HG02798 (cell line): ENCODE measurements around the gene NPHP4.

ENCODE experiments used
- ATAC-seq: cut with Tn5 transposase; IDR thresholded peaks from one replicate; pipeline ENCODE4 v1.9.1; 2021; ENCODE audit warnings: mild to moderate bottlenecking; ENCODE audit not compliant: unreplicated experiment, poor library complexity

NPHP4 gene

GRCh38 chr1:5886541-5887348, 105.5 kb downstream of the NPHP4 start:
- ATAC-seq, result no peak

- ATAC-seq, result no peak
These were observed 106.1 kb downstream of the NPHP4 start for GRCh38 chr1:5886140-5886483.

GRCh38 chr1:5885471-5886139, 106.6 kb downstream of the NPHP4 start:
- no peak for ATAC-seq

DNA sequence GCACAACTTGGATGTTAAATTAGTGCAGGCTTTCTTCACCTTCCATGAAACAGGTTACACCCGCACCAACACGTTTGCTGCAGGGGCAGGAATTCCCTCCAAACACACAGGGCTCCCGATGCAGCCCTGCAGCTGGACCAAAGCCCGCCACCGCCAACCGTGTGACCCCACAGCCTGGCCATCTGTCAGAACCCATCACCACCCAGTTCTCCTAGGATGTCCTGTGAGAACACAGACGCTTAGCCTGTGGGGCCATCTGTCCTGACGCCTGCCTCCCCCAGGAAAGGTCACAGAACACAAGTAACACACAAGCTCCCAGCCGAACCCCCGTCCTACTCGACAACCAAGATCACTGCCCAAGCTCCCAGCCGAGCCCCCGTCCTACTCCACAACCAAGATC, 108.1 kb downstream of the NPHP4 start:
- no peak for ATAC-seq

GRCh38 chr1:5883129-5884048, 108.8 kb downstream of the NPHP4 start:
- ATAC-seq, result no peak

GRCh38 chr1:5882367-5883128, 109.7 kb downstream of the NPHP4 start:
- no peak for ATAC-seq

DNA sequence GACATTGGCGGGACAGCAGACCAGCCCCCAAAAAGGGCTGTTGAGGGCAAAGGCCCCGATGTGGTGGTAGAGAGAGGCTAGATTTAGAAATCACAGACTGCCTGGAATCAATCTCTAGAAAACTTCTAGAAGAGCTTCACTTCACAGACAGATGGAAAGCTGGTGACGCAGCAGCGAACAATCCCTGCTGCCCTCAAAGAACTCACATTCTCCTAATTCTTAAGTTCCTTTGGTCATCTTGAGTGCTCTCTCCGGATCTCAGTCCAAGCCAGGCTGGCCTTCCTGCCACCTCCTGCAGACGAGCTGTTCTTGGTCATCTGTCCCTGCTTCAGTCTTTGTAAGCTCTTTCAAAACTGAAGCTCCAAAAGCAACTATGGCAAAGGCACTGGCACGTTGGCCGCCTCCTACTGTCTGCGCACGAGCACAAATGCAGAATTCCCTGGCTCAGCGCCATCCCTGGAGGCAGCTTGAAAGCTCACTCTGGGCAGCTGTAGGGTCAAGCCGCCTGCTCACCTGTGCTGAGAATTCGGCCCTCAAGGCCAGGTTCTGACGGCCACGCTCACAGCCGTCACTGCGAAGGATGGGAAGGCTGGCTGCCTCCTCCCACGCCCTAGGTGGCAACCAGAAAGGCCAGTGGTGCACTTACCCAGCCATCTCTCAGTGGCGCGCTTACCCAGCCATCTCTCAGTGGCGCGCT, 110.6 kb downstream of the NPHP4 start:
- no peak for ATAC-seq

DNA sequence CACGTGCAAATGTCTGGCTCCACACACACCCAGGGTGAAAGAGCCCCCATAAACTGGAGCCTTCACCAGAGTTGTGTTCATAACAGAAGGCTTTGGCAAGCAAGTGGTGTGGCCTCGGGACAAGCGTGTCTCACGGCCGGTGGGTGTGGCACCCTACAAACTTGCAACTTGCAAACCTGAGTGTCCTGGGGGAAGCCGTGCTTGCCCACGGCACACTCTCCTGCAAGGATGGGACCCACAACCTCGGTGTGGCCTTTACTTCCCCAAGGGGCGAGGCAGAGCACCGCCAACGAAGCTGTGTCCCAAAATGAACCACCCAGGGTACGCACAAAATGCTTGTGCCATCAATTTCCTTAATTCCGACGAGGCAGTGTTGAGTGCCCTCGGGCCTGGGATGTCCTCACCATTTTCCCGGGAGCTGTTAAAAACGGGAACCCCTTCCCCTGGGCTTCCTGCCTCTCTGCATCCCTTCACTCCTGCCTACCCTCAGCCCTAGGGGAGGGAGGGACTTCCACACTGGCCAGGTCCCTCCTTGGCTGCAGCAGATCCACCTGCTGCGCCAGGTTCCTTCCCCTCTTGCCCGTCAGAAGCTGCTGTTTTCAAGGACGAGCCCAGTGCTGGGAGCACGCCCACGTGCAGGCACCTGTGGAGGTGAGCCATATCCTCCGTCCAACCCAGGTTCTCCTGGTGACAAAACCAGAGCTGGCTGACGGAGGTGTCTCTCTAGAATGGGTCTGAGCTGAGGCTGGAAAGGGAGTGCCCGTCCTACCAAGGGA, 111.4 kb downstream of the NPHP4 start:
- no peak for ATAC-seq

- ATAC-seq, result no peak
These were observed 112.8 kb downstream of the NPHP4 start for GRCh38 chr1:5879421-5879820.

DNA sequence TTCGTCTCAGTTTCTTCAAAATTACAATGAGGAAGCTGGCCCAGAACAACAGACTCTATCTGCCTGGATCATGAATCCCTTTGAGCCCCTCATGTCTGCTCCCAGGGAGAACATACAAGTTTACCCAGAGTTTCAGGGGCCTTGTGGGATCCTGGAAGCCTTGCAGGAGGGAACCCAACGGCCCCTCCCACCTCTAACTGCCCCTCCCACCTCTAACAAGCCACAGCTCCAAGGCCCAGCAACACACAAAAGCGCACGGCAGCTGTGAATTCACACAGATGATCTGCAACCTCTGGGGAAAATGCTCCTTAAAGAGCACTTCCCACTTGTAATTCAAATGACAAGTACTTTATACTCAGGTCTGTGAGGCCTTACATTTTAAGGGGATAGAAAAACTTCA, 113.3 kb downstream of the NPHP4 start:
- ATAC-seq, result no peak

DNA sequence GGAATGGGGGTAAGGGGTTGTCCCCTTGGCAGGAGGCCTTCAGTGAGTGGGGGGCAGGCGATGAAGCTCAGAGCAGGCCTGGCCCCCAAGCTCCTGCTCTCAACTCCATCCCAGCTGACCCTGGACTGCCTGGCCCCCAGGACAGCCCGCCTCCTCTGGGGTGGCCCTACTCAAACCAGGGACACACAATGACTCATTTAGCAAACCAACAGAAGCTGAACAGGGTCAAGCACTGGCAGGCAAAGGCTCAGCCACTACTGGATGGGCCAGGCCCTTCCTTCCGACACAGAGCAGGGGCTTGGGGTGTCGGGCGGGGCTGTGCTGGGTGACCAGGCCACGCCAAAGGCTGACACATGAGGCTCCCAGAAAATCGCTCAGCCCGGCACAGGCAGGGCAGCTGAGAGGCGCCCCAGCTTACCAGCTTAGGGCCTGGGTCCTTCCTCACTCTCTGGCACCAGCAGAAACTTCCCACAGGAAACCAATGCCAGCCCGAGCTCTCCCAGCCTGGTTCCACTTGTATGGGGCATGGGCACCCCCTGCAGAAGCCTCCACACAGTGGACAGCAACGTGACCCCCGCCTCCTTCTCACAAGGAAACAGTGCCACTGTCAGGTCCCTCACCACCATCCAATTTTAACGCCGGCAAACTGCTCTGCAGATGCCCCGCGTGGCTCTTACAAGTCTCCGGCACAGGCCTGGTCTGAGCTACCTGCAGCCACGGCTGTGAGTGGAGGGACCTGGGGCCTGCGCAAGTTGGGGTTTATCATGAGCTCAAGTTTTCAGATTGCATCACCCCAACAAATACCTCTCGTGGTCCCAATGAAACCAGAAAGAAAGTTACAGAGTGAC, 114.3 kb downstream of the NPHP4 start:
- no peak for ATAC-seq

DNA sequence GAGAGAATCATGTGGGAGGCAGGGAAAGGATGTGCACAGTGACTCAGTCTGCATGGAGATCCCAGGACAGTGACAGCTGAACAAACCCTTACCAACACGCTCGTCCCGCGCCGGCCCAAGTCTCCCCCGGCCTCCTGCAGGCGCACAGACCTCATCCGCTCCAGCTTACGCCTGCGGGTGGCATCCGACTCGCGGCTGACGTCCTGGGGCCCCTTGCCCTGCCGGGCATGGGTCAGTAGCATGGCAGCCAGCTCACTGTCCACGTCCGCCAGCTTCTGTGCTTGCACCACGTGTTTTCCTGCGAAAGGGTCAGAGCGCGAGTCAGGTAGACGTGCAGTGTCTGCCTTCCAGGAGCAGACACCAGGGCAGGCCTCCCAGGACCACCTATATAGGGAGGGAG, 115.2 kb downstream of the NPHP4 start:
- no peak for ATAC-seq

DNA sequence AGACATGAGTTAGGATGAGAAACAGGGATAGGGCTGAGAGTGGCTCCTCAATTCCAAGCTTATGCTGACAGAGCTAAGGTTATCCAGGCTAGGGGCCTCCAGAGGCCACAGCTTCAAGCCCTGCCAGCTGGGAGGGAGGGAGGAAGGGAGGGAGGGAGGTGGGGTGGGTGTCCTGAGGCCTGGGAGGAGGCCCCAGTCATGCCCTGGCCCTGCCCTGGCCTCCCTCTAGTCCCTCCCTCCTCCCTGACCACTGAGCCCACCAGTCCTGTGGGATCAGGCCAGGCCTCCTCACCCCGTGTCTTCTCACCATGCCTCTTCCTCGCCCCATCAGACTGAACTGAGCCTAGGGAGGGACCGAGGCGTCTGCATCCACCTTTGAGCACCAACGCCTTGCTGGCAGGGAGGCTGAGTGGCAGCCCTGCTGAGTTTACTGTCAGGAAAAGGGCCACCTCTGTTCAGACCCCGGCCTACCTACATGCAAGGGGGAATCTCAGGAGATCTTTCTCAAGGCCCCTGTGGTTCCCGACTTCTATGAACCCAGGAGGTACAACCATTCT, 116.1 kb downstream of the NPHP4 start:
- no peak for ATAC-seq

DNA sequence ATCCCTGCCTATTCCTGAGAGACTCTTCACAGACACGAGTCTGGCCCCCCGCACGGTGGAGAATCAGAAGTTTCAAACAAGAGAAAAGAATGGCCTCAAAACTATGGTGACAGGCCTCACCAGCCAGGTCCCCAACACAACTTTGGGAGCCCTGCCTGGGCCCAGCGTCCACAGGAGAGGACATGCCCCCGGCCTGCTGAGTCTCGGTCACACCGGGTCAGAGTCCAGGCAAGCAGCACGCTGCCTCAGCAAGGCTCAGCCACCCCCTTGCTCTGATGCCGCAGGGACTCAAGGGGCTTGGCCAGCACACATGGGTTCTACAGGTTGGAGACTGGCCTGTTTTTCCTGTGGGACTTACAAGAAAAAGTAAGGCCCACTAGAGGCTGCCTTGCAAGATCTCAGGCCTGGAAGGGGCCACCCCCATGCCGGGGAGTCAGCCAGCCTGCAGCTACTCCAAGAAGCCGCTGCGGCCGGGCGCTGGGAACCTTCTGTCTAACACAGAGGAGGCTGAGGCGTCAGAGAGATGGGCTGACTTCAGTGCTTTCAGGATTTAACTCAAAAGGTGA, 116.8 kb downstream of the NPHP4 start:
- no peak for ATAC-seq

- no peak for ATAC-seq
These were observed 117.7 kb downstream of the NPHP4 start for GRCh38 chr1:5874416-5875110.

DNA sequence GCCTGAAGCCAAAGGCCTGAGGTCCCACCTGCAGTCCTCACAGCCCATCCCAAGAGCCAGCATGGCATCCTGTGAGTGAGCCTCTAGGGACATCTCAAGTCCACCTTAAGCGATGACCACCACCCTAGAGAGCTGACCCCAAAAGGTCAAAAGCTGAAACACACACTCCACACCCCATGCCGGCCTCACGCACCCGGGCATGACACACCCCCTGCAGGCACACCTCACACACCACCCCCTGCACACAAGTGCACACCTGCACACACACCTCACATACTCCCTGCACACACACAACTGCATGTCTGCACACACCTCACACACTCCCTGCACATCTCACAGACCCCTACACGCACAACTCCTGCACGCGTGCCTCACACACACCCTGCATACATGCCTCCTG, 118.7 kb downstream of the NPHP4 start:
- ATAC-seq, result no peak

GRCh38 chr1:5872886-5873285, 119.3 kb downstream of the NPHP4 start:
- no peak for ATAC-seq
